ENCODE results near the gene GUCY2C. TPM values are rescaled to one million over a fixed set of nuclear protein-coding genes. Genes with fewer than 3 reads are reported as not detected.

GUCY2C gene
- total and polyA plus RNA-seq, 4 donors = 0.01 to 0.05 TPM; not detected in 2

- H3K27me3 ChIP-seq (ENCODE audit: control insufficient read depth in 4 of 4, insufficient read depth in 4 of 4, low read length in 3 of 4) = no peaks in the 10 kb centered on the region
- H3K4me3 ChIP-seq (ENCODE audit: low read depth in 1 of 3, low read length in 3 of 3) = no peak overlapping the region
- H3K36me3 ChIP-seq (ENCODE audit: control insufficient read depth in 4 of 4, insufficient read depth in 3 of 4, low read depth in 1 of 4, low read length in 3 of 4) = no peaks in the 10 kb centered on the region
- H3K4me1 ChIP-seq (ENCODE audit: control insufficient read depth in 4 of 4, insufficient read depth in 4 of 4, low read length in 3 of 4) = no peaks in the 10 kb centered on the region
- no peaks in the 10 kb centered on the region for H3K9me3 ChIP-seq (ENCODE audit: control insufficient read depth in 4 of 4, low read length in 3 of 4)
- TF ChIP-seq NR2F2 (IDR thresholded peaks at IDR 0.05) (no peak), ZBTB33 (IDR thresholded peaks at IDR 0.05) (no peak), EGR1 (IDR thresholded peaks at IDR 0.05; ENCODE audit: low read depth in 2 of 2) (no peak), YY1 (IDR thresholded peaks at IDR 0.05) (no peak), RXRA (IDR thresholded peaks at IDR 0.05) (no peak), HNF4G (IDR thresholded peaks at IDR 0.05) (no peak), REST (IDR thresholded peaks at IDR 0.05) (no peak), HNF4A (conservative IDR thresholded peaks at IDR 0.05) (no peak), GABPA (IDR thresholded peaks at IDR 0.05 in 1 of 2, conservative IDR thresholded peaks at IDR 0.05 in 1 of 2) (no peak), CTCF (IDR thresholded peaks at IDR 0.05; ENCODE audit: low read depth, low read length, missing input control) (no peak), FOXA2 (IDR thresholded peaks at IDR 0.05) (no peak), JUND (IDR thresholded peaks at IDR 0.05) (no peak)
- no peak overlapping the region for H3K9ac ChIP-seq (ENCODE audit: low read depth in 1 of 2, low read length in 2 of 2)
- DNase-seq (ENCODE audit: low spot score) = no peak
- no peak overlapping the region for H3K27ac ChIP-seq (ENCODE audit: low read depth in 1 of 2, low read length in 2 of 2)
- WGBS = 82% methylated on average over 6 of the region's 6 CpGs
Observed at GRCh38 chr12:14701809-14702568, 5.6 kb upstream of the GUCY2C start.

GRCh38 chr12:14700935-14701334 is 4.5 kb upstream of the GUCY2C start:
- DNase-seq (ENCODE audit: low spot score) = no peak
- no peak overlapping the region for H3K27ac ChIP-seq (ENCODE audit: low read depth in 1 of 2, low read length in 2 of 2)
- H3K36me3 ChIP-seq (ENCODE audit: control insufficient read depth in 4 of 4, insufficient read depth in 3 of 4, low read depth in 1 of 4, low read length in 3 of 4) = no peaks in the 10 kb centered on the region
- WGBS = 91% methylated on average over 4 of the region's 4 CpGs
- no peaks in the 10 kb centered on the region for H3K27me3 ChIP-seq (ENCODE audit: control insufficient read depth in 4 of 4, insufficient read depth in 4 of 4, low read length in 3 of 4)
- no peak overlapping the region for H3K4me3 ChIP-seq (ENCODE audit: low read depth in 1 of 3, low read length in 3 of 3)
- no peak overlapping the region for H3K9ac ChIP-seq (ENCODE audit: low read depth in 1 of 2, low read length in 2 of 2)
- H3K9me3 ChIP-seq (ENCODE audit: control insufficient read depth in 4 of 4, low read length in 3 of 4) = no peaks in the 10 kb centered on the region
- no peaks in the 10 kb centered on the region for H3K4me1 ChIP-seq (ENCODE audit: control insufficient read depth in 4 of 4, insufficient read depth in 4 of 4, low read length in 3 of 4)
- TF ChIP-seq ZBTB33 (IDR thresholded peaks at IDR 0.05) (no peak), FOXA1 (IDR thresholded peaks at IDR 0.05) (no peak), RXRA (IDR thresholded peaks at IDR 0.05) (no peak), RAD21 (IDR thresholded peaks at IDR 0.05) (no peak), SP1 (IDR thresholded peaks at IDR 0.05) (no peak), FOXA2 (IDR thresholded peaks at IDR 0.05) (no peak), REST (IDR thresholded peaks at IDR 0.05) (no peak), HNF4A (conservative IDR thresholded peaks at IDR 0.05) (no peak), CTCF (IDR thresholded peaks at IDR 0.05; ENCODE audit: low read depth, low read length, missing input control) (no peak), GABPA (IDR thresholded peaks at IDR 0.05 in 1 of 2, conservative IDR thresholded peaks at IDR 0.05 in 1 of 2) (no peak)
